ENCODE data around the gene CD9. TPM values are rescaled to one million over a fixed set of nuclear protein-coding genes. Genes with fewer than 3 reads are reported as not detected.
A peak's percentile ranks its signal among the peaks of the same experiment; 100 is the strongest.

The CD9 gene
- total RNA-seq, 1 experiment from 2014 or later = 304 TPM

DNA sequence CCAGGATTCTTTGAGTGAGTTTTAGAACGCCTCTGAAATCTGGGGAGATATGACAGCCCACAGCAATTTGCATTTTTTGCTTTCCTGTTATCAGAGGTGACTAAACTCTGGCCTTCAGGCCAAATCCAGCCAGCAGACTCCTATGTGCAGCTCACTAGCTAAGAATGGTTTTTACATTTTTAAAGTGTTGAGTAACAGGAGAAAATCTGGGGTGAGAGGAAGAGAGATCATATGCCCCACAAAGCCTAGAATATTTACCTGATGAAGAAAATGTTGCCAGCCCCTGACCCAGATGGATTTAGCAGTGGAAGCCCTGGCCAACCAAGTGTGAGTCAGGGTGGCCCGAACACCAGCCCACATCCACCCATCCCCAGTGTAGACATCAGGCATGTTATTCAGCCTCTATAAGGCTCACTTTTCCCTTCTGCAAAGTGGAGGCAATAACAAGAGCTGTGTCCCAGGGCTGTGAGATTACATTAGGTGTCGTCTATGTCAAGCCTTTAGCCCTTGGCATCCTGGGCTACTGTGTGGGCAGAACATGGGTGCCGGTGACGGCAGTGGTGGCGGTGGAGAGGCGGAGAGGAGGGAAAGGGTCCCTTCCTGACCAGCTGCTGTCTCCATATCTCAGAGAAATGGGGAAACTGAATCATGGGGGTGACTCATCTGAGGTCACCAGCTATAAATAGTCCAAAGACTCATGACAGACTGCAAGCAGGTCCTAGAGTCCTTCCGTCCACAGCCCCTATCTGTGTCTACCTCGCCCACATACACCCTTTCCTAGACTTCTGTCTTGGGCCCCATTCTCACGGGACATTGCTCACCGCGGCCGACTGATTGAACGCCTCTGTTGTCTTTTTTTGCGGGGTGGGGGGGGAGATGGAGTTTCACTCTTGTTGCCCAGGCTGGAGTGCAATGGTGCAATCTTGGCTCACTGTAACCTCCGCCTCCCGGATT lies 32.6 kb upstream of the CD9 start:
- H3K4me1 ChIP-seq (replicated peaks) = peaks cover 31% of the 10 kb centered on the region
- no peak overlapping the region for H3K4me3 ChIP-seq
- peak overlapping the region; percentile 89 for H3K27ac ChIP-seq
- H3K9me3 ChIP-seq (replicated peaks) = no peaks in the 10 kb centered on the region
- peak; percentile 92 to 96 for DNase-seq (ENCODE audit: low read depth in 1 of 2, low spot score in 2 of 2)
- H3K36me3 ChIP-seq = no peaks in the 10 kb centered on the region
- H3K27me3 ChIP-seq (replicated peaks) = no peaks in the 10 kb centered on the region

DNA sequence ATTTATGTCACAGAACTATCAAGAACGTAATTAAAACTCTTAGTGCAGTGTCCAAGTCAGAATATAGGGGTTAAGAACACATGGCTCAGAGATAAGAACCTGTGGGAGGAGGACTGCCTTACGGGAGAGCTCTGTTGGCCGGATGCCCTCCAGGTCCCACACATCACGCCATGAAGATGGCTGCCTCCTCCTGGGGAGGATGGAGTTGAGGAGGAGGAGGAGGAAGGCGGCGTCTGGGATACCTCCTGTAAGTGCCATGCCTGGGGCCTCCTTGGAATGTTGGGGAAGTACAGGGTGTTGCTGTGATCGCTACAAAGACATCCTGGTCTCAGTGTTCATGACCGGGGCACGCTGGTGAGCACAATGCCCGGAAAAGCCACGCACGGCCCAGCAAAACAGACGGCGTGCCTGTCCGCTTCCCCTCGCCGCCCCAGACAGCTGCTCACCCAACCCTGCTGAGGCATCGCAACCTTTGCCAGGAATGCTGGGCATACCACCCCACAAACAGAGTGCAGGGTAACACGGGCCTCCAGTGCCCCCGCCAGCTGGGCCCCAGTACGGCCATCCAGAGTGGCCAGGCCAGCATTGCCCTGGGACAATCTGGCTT lies 28.7 kb upstream of the CD9 start:
- H3K4me1 ChIP-seq (replicated peaks) = peaks cover 26% of the 10 kb centered on the region
- no peak overlapping the region for H3K27ac ChIP-seq

DNA sequence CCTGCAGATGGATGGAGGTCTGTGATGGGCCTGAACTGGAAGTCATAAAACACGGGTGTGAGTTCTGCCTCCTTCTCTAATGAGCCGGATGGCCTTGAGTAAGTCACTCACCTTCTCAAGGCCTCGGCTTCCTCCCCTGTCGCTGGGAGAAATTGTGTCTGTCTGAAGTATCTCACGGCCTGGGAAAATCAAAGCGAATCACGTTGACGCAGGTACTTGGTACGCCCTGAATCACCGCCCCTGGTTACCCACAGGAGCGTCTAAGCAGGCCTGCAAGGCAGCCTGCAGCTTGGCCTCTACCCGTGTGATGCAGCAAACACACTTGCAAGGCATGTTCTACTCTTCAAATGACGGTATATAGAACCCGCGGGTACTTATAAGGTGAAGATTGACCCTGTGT lies 28.1 kb upstream of the CD9 start:
- H3K27ac ChIP-seq = no peak overlapping the region
- H3K9me3 ChIP-seq (replicated peaks) = no peaks in the 10 kb centered on the region
- DNase-seq (ENCODE audit: low read depth in 1 of 2, low spot score in 2 of 2) = no peak
- peaks cover 20% of the 10 kb centered on the region for H3K4me1 ChIP-seq (replicated peaks)
- H3K27me3 ChIP-seq (replicated peaks) = no peaks in the 10 kb centered on the region
- H3K36me3 ChIP-seq = no peaks in the 10 kb centered on the region
- no peak overlapping the region for H3K4me3 ChIP-seq

More for the DNA sequence above, 28.7 kb upstream of the CD9 start:
- Histone ChIP-seq H3K4me3 (no peak overlapping the region), H3K36me3 (no peaks in the 10 kb centered on the region), H3K9me3 (replicated peaks) (no peaks in the 10 kb centered on the region), H3K27me3 (replicated peaks) (no peaks in the 10 kb centered on the region)
- no peak for DNase-seq (ENCODE audit: low read depth in 1 of 2, low spot score in 2 of 2)

- Histone ChIP-seq H3K4me3 (no peak overlapping the region), H3K4me1 (replicated peaks) (peaks cover 12% of the 10 kb centered on the region), H3K36me3 (no peaks in the 10 kb centered on the region), H3K27me3 (replicated peaks) (no peaks in the 10 kb centered on the region), H3K9me3 (replicated peaks) (no peaks in the 10 kb centered on the region), H3K27ac (no peak overlapping the region)
- DNase-seq (ENCODE audit: low read depth in 1 of 2, low spot score in 2 of 2) = no peak
These were observed 27.3 kb upstream of the CD9 start for GRCh38 chr12:6172862-6173261.

DNA sequence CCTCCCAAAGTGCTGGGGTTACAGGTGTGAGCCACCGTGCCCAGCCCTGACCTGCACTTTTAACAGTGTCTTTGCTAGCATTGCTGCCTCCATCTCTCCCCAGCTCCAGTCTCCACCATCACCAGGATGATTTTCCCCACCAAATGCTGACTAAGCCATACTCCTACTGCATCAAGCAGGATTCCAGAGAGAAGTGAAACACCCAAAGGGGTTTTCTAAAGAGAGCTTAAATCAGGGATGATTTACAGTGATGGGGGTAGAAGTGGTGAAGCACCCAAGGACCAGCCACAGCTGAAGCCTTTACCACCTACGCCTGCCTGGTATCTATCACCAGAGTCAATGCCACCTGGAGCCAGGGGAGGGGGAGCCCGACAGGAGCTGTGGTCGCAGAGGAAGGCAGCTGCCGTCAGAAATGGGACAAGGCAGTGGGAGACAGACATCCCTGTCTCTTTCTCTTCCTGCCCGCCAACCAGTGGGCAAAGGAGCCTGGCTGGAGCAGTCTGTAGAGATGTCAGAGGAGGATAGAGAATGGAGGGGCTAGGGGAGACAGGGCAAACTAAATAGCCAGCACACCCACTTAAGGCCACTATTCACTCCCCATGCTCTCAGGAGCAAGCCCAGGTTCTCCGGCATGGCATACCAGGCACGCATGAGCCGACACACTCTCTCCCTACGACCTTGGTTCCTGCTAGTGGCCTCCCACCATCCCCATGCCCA lies 22.4 kb upstream of the CD9 start:
- H3K27ac ChIP-seq = no peak overlapping the region
- DNase-seq (ENCODE audit: low read depth in 1 of 2, low spot score in 2 of 2) = no peak
- H3K9me3 ChIP-seq (replicated peaks) = no peaks in the 10 kb centered on the region
- no peaks in the 10 kb centered on the region for H3K36me3 ChIP-seq
- no peaks in the 10 kb centered on the region for H3K27me3 ChIP-seq (replicated peaks)
- H3K4me1 ChIP-seq (replicated peaks) = peaks cover 41% of the 10 kb centered on the region
- no peak overlapping the region for H3K4me3 ChIP-seq

- no peaks in the 10 kb centered on the region for H3K36me3 ChIP-seq
- no peak overlapping the region for H3K4me3 ChIP-seq
- peaks cover 51% of the 10 kb centered on the region for H3K4me1 ChIP-seq (replicated peaks)
- H3K9me3 ChIP-seq (replicated peaks) = no peaks in the 10 kb centered on the region; the same call in 1 of the 2 replicates
- peak; percentile 78 to 81 for DNase-seq (ENCODE audit: low read depth in 1 of 2, low spot score in 2 of 2)
- H3K27ac ChIP-seq = peak overlapping the region; percentile 76
- no peaks in the 10 kb centered on the region for H3K27me3 ChIP-seq (replicated peaks)
These were observed 21.0 kb upstream of the CD9 start for GRCh38 chr12:6178981-6179761.

GRCh38 chr12:6180268-6181051 lies 19.7 kb upstream of the CD9 start:
- H3K27ac ChIP-seq = peak overlapping the region; percentile 76
- peaks cover 51% of the 10 kb centered on the region for H3K4me1 ChIP-seq (replicated peaks)
- no peaks in the 10 kb centered on the region; the same call in 1 of the 2 replicates for H3K9me3 ChIP-seq (replicated peaks)
- no peaks in the 10 kb centered on the region for H3K27me3 ChIP-seq (replicated peaks)
- H3K36me3 ChIP-seq = no peaks in the 10 kb centered on the region
- no peak overlapping the region for H3K4me3 ChIP-seq
- DNase-seq (ENCODE audit: low read depth in 1 of 2, low spot score in 2 of 2) = peak; percentile 46 to 72

DNA sequence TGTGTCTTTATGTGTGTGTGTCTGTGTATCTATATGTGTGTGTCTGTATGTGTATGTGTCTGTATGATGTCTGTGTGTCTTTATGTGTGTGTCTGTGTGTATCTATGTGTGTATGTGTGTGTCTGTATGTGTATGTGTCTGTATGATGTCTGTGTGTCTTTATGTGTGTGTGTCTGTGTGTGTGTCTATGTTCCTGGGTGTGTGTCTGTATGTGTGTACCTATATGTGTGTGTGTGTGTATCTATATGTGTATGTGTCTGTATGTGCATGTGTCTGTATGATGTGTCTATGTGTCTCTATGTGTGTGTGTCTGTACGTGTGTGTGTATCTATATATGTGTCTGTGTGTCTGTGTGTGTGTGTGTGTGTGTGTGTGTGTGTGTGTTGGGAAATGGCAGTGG lies 19.0 kb upstream of the CD9 start:
- Histone ChIP-seq H3K27ac (no peak overlapping the region), H3K4me1 (replicated peaks) (peaks cover 51% of the 10 kb centered on the region), H3K4me3 (no peak overlapping the region), H3K36me3 (no peaks in the 10 kb centered on the region), H3K9me3 (replicated peaks) (no peaks in the 10 kb centered on the region; the same call in 1 of the 2 replicates), H3K27me3 (replicated peaks) (no peaks in the 10 kb centered on the region)
- no peak for DNase-seq (ENCODE audit: low read depth in 1 of 2, low spot score in 2 of 2)

GRCh38 chr12:6181583-6182278 lies 18.5 kb upstream of the CD9 start:
- no peaks in the 10 kb centered on the region for H3K27me3 ChIP-seq (replicated peaks)
- H3K36me3 ChIP-seq = no peaks in the 10 kb centered on the region
- H3K4me3 ChIP-seq = no peak overlapping the region
- H3K4me1 ChIP-seq (replicated peaks) = peaks cover 51% of the 10 kb centered on the region
- DNase-seq (ENCODE audit: low read depth in 1 of 2, low spot score in 2 of 2) = no peak
- peak overlapping the region; percentile 67 for H3K27ac ChIP-seq
- H3K9me3 ChIP-seq (replicated peaks) = no peaks in the 10 kb centered on the region; the same call in 1 of the 2 replicates

GRCh38 chr12:6182279-6182898 lies 17.8 kb upstream of the CD9 start:
- no peaks in the 10 kb centered on the region for H3K36me3 ChIP-seq
- no peaks in the 10 kb centered on the region for H3K27me3 ChIP-seq (replicated peaks)
- no peak overlapping the region for H3K4me3 ChIP-seq
- peak; percentile 87 to 91 for DNase-seq (ENCODE audit: low read depth in 1 of 2, low spot score in 2 of 2)
- peaks cover 51% of the 10 kb centered on the region for H3K4me1 ChIP-seq (replicated peaks)
- H3K27ac ChIP-seq = peak overlapping the region; percentile 67
- no peaks in the 10 kb centered on the region; the same call in 1 of the 2 replicates for H3K9me3 ChIP-seq (replicated peaks)

DNA sequence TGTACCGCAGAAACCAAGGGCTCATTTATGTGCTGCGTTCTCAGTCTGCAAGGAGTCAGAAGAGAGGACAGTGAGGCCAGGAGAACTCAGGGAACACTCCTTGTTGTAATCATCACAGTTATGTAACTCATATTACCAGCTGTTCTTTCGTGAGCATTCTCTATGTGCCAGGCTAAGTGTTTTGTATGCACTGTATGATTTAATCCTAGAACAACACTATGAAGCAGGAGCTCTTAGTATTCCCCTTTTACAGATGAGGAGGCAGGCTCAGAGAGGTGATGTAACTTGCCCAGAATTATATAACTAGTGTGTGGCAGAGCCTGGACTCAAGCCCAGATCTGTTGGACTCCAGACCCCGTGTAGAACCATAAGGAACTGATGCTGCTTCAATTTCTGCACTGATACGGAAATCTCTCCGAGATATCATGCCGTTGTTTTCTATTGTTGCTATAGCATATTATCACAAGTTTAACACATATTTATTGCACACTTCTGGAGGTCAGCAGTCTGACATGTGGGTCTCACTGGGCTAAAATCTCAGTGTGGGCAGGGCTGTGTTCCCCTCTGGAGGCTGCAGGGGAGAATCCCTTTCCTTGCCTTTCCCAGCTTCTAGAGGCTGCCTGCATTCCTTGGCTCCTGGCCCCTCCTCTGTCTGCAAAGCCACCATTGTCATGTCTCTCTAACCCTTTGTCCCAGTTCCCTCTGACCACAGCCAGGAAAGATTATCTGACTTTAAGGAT lies 16.3 kb upstream of the CD9 start:
- Histone ChIP-seq H3K4me3 (no peak overlapping the region), H3K27ac (no peak overlapping the region), H3K27me3 (replicated peaks) (no peaks in the 10 kb centered on the region), H3K36me3 (no peaks in the 10 kb centered on the region), H3K9me3 (replicated peaks) (no peaks in the 10 kb centered on the region; the same call in 1 of the 2 replicates), H3K4me1 (replicated peaks) (peaks cover 46% of the 10 kb centered on the region)
- no peak for DNase-seq (ENCODE audit: low read depth in 1 of 2, low spot score in 2 of 2)

All from SJSA1 (cell line).